GM19035 (cell line): ENCODE measurements around the gene CCDC144A.
A peak's percentile ranks its signal among the peaks of the same experiment; 100 is the strongest.
"Not testable (repeated sequence)": the region's sequence is repeated elsewhere in the genome, so short reads cannot be mapped to it uniquely, and the experiment has no call there.

ENCODE experiments used
- ATAC-seq: cut with Tn5 transposase; IDR thresholded peaks from one replicate; pipeline ENCODE4 v1.9.1; 2021; ENCODE audit not compliant: unreplicated experiment

Gene CCDC144A, protein sequence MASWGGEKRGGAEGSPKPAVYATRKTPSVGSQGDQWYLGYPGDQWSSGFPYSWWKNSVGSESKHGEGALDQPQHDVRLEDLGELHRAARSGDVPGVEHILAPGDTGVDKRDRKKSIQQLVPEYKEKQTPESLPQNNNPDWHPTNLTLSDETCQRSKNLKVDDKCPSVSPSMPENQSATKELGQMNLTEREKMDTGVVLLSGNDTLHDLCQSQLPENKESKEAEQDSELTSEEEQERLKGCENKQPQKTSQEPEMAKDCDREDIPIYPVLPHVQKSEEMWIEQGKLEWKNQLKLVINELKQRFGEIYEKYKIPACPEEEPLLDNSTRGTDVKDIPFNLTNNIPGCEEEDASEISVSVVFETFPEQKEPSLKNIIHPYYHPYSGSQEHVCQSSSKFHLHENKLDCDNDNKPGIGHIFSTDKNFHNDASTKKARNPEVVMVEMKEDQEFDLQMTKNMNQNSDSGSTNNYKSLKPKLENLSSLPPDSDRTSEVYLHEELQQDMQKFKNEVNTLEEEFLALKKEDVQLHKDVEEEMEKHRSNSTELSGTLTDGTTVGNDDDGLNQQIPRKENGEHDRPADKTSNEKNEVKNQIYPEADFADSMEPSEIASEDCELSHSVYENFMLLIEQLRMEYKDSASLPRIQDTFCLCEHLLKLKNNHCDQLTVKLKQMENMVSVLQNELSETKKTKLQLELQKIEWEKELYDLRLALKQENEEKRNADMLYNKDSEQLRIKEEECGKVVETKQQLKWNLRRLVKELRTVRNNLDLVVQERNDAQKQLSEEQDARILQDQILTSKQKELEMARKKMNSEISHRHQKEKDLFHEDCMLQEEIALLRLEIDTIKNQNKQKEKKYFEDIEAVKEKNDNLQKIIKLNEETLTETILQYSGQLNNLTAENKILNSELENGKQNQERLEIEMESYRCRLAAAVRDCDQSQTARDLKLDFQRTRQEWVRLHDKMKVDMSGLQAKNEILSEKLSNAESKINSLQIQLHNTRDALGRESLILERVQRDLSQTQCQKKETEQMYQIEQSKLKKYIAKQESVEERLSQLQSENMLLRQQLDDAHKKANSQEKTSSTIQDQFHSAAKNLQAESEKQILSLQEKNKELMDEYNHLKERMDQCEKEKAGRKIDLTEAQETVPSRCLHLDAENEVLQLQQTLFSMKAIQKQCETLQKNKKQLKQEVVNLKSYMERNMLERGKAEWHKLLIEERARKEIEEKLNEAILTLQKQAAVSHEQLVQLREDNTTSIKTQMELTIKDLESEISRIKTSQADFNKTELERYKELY (N-terminal part only)

DNA sequence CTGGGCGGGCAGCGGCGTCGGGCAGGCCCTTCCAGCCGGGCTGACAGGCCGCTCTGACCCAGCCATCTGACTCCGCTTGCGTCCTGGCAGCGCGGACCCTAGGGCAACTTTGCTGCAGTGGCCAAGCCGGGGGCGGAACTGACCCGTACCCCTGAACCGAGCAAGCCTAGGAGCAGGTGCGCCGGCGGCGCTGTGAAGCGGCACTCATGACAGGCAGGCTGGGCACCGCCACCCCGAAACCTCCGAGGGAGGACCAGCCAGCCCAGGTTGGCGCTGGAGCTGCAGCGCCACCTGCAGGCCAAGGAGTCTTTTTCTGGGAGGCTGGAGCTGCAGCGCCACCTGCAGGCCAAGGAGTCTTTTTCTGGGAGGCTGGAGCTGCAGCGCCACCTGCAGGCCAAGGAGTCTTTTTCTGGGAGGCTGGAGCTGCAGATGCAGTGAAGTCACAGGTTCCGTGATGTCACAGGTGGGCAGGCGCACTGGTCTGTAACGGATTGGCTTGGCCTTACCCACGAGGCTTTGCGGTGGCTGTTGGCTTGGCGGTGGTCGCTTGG, at the start of gene CCDC144A:
Gene CCDC144A (plus strand): TSS at position 511 of the 551 bp plus-strand sequence. CDS start 160 bp downstream, outside the sequence.
- not testable (repeated sequence) for ATAC-seq

DNA sequence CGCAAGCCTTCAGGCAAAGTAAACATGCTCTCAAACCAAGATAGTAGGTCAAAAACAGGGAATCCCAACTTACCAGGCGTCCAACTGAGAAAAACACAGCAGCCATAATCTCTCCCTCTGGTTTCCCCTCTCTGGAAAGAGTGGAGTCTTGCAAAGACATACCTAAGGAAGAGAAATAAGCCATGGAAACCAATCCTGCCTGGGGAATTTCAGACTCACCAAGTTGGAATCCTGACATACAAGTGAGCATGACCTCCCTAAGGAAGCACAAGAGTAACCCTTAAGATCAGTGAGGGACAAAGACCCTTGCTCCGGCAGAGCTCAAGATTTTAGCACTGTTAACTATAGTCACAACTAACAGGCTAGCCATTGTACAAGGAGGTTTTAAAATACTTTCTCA, 40.5 kb upstream of the CCDC144A start:
- no peak for ATAC-seq

DNA sequence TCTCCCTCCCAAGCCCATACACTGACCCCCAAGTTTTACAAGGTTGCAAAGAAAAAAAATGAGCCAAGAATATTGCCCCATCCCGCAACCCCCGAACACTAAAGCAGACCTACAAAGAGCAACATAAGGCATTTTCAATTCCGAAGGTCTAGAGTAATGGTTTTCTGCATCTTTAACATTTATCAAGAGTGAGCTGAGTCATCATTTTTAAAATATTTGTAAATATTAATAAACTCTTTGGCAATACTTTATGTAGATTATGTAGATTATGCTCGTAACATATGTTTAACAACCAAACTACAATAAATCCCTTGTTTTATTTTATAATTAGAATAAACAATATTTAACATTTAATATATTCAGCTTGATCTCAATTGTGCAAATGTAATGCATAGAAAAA, 37.8 kb upstream of the CCDC144A start:
- no peak for ATAC-seq

DNA sequence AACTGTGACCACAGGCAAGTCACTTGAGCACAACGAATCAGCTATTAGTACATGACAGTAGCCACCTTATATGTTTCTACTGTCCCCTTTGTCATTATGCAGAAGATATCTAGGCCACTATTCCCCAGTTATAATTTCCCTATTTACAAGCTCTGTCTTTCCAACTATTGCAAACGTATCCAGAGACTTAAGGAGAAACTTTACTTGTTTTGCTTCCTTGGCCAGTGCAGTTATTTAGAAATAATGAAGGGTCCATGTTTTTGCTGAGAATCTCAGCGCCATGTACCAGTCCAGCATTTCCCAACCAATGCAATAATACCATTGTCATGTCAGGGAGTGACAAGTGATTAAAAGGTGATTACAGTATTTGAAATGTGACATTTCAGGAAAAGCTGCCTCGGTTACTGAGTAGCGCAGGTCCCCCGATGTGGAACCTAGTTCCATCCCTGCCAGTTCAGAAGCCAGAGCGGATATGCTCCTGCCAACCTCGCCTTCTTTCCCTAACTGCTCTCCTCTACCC, 37.1 kb upstream of the CCDC144A start:
- peak; percentile 29 for ATAC-seq

DNA sequence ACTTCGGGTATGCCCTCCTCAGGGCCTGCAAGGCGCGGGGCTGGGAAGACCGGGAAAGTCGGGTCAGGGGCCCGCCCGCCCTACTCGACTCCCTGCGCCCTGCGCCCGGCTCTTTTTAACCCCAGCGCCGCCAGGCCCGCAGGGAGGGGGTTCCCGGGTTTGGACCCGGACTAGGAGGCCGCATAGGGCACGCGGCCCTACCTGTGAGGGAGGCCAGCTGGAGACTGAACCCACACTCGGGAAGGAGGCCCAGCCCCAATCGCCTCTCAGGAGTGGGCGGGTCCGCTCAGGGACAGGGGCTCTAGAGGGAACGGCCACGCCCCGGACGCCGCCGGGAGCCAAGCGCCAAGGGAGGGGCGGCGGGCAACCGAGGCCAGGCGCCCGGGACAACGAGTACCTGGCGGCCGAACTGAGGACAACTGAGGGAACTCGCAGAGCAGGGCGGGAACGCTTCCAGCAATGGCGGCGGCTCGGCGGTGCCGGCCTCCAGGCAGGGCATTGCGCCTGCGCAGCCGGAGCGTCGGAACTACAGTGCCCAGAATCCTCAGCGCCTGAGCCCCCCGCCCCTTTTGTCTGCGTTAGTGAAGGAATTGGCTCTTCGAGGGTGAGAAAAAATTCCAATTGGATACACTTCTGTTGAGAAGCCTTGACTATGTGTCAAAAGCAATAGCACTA, 36.5 kb upstream of the CCDC144A start, which contains the start of gene ZNF624:
Gene ZNF624 (minus strand): TSS at position 484 of the 675 bp plus-strand sequence.
- peak; percentile 92 for ATAC-seq

DNA sequence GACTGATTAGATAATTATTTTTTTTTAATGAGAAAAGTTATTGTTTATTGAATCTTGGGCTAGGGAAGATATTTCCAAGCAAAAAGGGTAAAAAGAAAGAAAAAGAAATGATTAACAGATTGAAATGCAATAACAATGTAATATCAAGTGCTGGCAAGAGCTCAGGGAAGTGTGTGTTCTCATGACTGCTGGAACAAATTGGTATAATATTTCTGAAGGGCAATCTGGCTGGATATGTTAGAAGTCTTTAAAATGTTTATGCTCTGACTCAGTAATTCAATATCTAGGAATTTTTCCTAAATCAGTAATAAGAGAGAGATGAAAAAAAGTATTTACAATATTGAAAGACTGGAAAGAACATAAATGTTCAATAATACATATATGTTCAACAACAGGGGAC, 28.8 kb upstream of the CCDC144A start:
- ATAC-seq = no peak

DNA sequence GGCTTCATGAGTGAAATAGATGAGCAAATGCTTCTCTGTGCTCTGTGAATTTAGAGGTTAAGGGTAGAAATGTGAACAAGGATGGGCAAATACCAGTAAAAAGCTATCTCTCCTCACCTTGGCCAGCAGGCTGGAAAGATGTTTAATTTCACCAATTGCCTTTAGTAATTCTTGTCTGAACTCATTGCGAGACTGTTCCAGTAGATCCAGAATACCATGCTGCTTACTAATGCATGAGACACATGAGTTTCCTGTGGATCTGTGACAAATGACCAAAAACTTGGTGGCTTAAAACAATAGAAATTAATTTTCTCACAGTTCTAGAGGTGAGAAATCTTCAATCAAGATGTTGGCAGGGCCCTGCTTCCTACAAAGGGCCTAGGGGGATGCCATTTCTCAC, 27.1 kb upstream of the CCDC144A start:
- ATAC-seq = no peak

DNA sequence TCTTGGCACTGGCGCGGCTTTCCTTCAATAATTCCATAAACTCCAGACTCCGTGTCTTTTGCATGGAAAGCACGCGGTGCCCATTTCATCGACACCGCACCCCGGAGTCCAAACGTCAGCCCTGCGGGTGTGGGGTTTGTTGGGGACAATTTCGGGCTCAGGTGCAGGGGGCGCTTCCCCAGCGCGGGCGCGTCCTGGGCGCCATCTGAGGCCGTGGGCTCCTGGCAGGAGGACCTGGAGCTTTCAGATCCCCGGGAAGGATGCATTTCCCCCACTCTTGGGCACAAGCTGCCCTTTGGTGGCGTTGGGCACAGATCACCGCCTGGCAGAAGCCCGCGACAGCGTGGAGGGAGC, 23.5 kb upstream of the CCDC144A start:
- ATAC-seq = not testable (repeated sequence)

DNA sequence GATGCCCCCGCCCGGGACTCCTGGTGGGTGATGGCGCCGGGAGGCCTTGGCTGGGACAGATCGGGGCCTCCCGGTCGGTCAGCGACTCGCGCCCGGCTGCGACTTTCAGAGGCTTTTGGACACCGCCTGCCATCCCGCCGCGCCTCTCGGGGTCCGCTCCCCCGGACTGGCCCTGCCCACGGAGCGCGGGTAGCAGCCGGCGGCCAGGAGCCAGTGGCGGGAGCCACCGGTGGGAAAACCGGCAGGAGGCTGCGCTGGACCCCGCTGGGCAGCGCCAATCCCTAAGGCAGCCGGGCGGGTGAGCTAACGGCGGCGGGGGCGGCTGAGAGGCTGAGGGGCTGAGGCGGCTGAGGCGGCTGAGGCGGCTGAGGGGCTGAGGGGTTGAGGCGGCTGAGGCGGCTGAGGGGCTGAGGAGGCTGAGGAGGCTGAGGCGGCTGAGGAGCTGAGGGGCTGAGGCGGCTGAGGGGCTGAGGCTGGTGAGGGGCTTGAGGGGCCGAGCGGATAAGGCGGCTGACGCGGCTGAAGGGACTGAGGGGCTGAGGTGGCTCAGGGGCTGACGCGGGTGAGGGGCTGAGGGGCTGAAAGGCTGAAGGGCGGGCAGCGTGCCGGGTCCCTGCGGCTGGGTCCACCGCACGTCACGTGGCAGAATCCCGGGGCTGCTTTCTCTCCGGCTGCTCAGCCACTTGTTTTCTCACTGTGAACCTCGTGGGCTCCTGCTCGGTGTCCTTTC, 23.0 kb upstream of the CCDC144A start:
- not testable (repeated sequence) for ATAC-seq

DNA sequence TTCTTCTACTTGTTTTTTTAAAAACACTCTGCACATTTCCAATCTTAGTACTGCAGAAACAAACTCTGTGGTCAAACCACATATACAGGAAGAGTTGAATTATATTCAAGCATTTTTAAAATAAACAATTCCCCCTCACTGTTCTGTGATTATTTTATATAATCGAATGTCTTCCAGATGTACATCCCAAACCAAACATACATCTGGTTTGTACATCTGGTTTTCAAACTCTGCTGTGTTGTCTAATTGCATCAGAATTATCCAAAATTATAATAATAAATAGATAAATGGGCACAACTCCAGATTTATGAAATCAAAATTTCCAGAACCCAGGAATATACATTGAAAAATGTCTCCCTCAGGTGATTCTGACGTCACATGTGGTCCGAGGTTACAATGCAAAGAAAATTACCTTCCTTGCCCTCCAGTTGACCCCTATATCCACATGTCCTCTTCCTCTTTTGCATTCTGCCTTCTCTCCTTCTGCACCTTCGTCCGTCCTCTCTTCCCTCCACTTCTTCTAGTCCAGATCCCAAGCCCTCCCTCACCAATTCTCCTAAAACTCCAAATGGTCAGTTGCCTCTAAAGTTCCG, 13.3 kb upstream of the CCDC144A start:
- ATAC-seq = no peak

DNA sequence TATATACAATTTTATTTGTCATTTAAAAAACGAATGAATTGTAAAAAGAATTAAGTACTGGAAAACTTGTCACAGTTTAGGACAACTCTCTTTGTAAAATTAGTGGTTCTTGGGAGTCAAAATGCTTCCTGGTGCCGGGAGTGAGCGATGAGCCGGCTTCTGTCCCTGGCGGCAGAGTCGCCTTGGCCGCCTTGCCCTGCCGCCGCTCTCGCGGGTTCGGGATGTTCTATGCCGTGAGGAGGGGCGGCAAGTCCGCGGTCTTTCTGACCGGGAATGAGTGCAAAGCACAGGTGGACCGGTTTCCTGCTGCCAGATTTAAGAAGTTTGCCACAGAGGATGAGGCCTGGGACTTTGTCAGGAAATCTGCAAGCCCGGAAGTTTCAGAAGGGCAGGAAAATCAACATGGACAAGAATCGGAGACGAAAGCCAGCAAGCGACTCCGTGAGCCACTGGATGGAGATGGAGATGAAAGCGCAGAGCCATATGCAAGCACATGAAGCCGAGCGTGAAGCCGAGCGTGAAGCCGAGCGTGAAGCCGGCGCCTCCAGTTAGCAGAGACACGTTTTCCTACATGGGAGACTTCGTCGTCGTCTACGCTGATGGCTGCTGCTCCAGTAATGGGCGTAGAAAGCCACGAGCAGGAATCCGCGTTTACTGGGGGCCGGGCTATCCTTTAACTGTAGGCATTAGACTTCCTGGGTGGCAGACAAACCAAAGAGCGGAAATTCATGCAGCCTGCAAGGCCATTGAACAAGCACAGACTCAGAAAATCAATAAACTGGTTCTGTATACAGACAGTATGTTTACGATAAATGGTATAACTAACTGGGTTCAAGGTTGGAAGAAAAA, 6.5 kb upstream of the CCDC144A start:
- ATAC-seq = not testable (repeated sequence)

DNA sequence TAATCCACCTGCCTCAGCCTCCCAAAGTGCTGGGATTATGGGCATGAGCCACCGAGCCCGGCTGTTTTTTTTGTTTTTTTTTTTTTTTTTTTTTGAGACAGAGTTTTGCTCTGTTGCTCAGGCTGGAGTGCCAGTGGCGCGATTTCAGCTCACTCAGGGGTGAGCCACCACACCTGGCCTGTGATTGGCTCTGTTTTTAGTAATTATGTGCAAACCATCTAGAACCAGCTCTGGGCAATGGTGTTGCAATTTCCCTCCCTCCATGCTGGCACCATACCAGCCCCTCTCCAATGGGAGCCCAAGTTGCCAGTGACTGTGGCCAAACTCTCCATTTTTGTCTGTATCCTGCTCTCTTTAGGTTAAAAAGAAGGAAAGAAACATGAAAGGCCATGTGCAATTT, 4.0 kb upstream of the CCDC144A start:
- ATAC-seq = not testable (repeated sequence)

DNA sequence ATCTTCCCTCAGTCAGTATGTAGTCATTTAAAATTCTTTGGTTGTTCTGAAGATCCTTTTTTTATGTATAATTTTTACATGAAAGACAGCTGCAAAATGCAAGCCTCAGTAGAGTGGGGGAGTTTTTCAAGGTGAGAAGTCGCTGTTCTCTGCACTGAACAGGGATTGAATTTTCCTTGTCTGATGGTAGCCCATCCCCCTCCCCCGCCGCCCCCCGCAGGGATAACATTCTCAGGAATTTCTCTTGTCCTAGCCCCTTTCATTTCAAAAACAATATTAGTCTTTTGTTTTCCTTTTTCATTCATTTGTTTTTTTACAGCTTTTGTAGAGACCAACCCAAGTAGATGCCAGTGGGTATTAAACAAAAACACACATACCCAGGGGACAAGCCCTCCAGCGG, 2.9 kb upstream of the CCDC144A start:
- not testable (repeated sequence) for ATAC-seq

DNA sequence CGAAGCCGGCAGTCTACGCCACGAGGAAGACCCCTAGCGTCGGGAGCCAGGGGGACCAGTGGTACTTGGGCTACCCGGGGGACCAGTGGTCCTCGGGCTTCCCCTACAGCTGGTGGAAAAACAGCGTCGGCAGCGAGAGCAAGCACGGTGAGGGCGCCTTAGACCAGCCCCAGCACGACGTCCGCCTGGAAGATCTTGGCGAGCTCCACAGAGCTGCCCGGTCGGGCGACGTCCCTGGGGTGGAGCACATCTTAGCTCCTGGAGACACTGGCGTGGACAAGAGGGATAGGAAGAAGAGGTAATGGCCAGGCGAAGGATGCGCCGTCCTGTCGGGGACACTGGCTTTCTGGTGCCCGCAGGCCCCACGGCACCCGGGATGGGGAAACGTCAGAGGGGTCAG, 406 bp downstream of the CCDC144A start:
- not testable (repeated sequence) for ATAC-seq

DNA sequence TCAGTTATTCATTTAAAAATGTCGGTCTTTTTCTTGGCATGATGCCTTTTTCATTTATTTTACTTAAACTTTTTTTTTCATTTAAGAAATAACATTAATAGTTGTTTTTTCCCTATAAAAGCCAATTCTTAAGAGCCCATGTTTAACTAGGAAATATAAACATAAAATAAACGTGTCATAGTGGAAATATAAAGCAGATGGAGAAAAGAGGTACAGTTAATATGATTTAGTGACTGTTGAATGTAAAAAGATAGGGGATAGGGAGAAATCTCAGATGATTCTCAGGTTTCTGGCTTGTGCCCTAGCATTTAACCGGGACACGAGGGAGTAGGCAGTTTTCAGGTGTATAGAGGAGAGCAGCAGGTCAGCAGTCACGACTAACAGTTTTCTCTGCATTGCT, 7.6 kb downstream of the CCDC144A start:
- not testable (repeated sequence) for ATAC-seq

DNA sequence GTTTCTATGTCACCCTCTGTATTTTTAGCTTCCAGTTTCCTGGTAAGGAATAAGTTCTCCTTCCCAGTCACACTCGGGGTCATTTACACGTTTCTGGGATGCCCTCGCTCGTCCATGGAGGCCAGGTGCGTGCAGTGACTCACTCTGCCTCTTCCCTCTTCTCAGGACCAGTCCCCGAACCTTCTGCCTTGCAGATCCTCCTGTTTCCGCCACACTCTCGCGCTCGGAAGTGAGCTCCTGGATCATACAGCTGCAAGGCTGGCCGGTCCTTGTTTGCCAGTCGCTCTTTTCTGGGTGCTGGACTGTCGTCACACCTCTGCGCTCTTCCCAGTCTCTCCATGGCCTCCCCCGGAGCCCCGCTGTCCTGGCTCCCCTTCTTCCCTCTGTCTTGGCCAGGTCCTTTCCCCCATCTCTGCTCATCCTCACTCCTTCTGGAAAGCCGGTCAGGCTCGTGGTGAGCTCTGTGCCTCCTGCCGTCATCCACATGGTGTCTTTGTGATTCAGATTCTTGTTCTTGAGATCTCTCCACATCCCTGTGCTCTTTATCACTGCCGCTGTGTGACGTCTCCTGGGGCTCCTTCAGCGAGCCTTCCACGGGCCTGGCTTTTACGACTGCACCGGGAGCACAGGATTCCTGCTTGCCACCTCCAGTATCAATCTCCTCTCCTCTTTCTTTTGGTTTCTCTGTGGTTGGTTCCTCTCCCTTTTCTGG, 55.6 kb downstream of the CCDC144A start:
- ATAC-seq = not testable (repeated sequence)

DNA sequence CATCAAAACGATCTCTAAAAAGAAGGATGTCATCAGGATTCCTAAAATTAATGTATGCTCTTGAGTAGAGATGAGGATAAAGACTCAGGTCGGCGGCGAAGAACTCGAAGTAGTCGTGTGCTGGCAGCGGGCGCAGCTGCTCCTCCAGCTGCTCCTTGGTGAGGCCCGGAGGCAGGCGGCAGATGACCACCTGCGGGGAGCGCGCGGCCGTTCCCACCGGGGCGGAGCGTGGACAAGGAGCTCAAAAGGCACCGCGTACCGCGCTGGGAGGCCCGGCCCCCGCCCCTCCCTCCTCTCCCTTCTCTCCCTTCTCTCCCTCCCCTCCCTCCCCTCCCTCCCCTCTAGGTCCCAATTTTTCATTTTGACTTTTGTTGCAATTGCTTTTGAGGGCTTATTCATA, 56.5 kb downstream of the CCDC144A start:
- not testable (repeated sequence) for ATAC-seq
